Activated CD4-positive, alpha-beta T cell treated with anti-CD3 and anti-CD28 coated beads, Interleukin-2, amount 10 ng/mL, durations not matched to agents 24 days and 14 days (primary cell): ENCODE measurements around the gene PRLHR. TPM values are rescaled to one million over a fixed set of nuclear protein-coding genes. Genes with fewer than 3 reads are reported as not detected.

ENCODE experiments used
- total RNA-seq: library from RNA; stranded (reverse); gene quantifications from 2 replicates; pipeline ENCODE4 v1.2.3, GENCODE V29; 2022

PRLHR gene
- total RNA-seq, 1 donor from 2014 or later = not detected

Other genes starting within 250 kb of the PRLHR start
- gene CACUL1, start 159.3 kb upstream of the PRLHR start, total RNA-seq = 27.6 and 29.4 TPM in 2 replicates